ENCODE results near the gene FOXP3. TPM values are rescaled to one million over a fixed set of nuclear protein-coding genes. Genes with fewer than 3 reads are reported as not detected.

FOXP3 gene
- total and polyA plus RNA-seq, 12 donors, result 0.04 to 1.2 TPM; not detected in 10

- DNase-seq (no peak), ATAC-seq (peak in 1 of 8 donors; percentile 29)
- Histone ChIP-seq H3K4me3 (no peak overlapping the region), H3K27me3 (peaks cover 0 to 14% (median 0%) of the 10 kb centered on the region in 7 donors), H3K36me3 (no peaks in the 10 kb centered on the region), H3K9me3 (no peaks in the 10 kb centered on the region), H3K27ac (no peak overlapping the region), H3K4me1 (peaks cover 0 to 8% (median 0%) of the 10 kb centered on the region in 9 donors)
- TF ChIP-seq CTCF (IDR thresholded peaks at IDR 0.05), result no peak
- WGBS, 2 donors, result 61 to 76% methylated on average over 3 to 4 of the region's 4 CpGs
- intact Hi-C loops (cut with DNase I), result no loop called here
Observed at GRCh38 chrX:49286581-49286980, 22.1 kb upstream of the FOXP3 start.

GRCh38 chrX:49286136-49286535 is 21.6 kb upstream of the FOXP3 start:
- intact Hi-C loops (cut with DNase I), result no loop called here
- Histone ChIP-seq H3K9me3 (no peaks in the 10 kb centered on the region), H3K27ac (no peak overlapping the region), H3K36me3 (no peaks in the 10 kb centered on the region), H3K4me1 (peaks cover 0 to 8% (median 0%) of the 10 kb centered on the region in 9 donors), H3K27me3 (peaks cover 0 to 14% (median 0%) of the 10 kb centered on the region in 7 donors), H3K4me3 (no peak overlapping the region)
- DNase-seq, result no peak
- WGBS, 2 donors, result 98 to 100% methylated on average over 16 to 18 of the region's 18 CpGs
- no peak for TF ChIP-seq CTCF (IDR thresholded peaks at IDR 0.05)
- peak in 2 of 8 donors; percentile 21 to 43 for ATAC-seq

GRCh38 chrX:49284212-49284611 is 19.7 kb upstream of the FOXP3 start:
- Histone ChIP-seq H3K4me3 (no peak overlapping the region), H3K36me3 (no peaks in the 10 kb centered on the region), H3K27ac (no peak overlapping the region), H3K4me1 (peaks cover 0 to 8% (median 0%) of the 10 kb centered on the region in 9 donors), H3K9me3 (no peaks in the 10 kb centered on the region), H3K27me3 (peaks cover 0 to 14% (median 0%) of the 10 kb centered on the region in 7 donors)
- WGBS, 2 donors, result 96 to 100% methylated on average over 3 of the region's 3 CpGs
- ATAC-seq (no peak), DNase-seq (no peak)
- TF ChIP-seq CTCF (IDR thresholded peaks at IDR 0.05), result no peak
- intact Hi-C loops (cut with DNase I), result no loop called here

- intact Hi-C loops (cut with DNase I), result no loop called here
- H3K4me1 ChIP-seq, result peaks cover 0 to 8% (median 0%) of the 10 kb centered on the region in 9 donors
- 25 to 37% methylated on average over 11 of the region's 11 CpGs for WGBS, 2 donors
- H3K4me3 ChIP-seq, result no peak overlapping the region
- DNase-seq (no peak), ATAC-seq (peak; percentile 55 to 81 (median 69))
- H3K36me3 ChIP-seq, result no peaks in the 10 kb centered on the region
- no peak overlapping the region for H3K27ac ChIP-seq
- H3K9me3 ChIP-seq, result no peaks in the 10 kb centered on the region
- peak in 7 of 9 donors; percentile 10 to 44 (median 21) for TF ChIP-seq CTCF (IDR thresholded peaks at IDR 0.05)
- H3K27me3 ChIP-seq, result peaks cover 0 to 14% (median 0%) of the 10 kb centered on the region in 7 donors
Observed at GRCh38 chrX:49282647-49283011, 18.1 kb upstream of the FOXP3 start.
